Activated T-helper 9 cell treated with anti-CD3 and anti-CD28 coated beads, Interleukin-2, amount 50 U/mL, for 16 hours (primary cell): ENCODE measurements around the gene AHCY.
"Not testable (repeated sequence)": the region's sequence is repeated elsewhere in the genome, so short reads cannot be mapped to it uniquely, and the experiment has no call there.

Source experiments
- DNase-seq: peaks from one replicate; pipeline ENCODE4 v3.0.0-alpha.2; 2020; ENCODE audit warnings: low read depth

The AHCY gene

DNA sequence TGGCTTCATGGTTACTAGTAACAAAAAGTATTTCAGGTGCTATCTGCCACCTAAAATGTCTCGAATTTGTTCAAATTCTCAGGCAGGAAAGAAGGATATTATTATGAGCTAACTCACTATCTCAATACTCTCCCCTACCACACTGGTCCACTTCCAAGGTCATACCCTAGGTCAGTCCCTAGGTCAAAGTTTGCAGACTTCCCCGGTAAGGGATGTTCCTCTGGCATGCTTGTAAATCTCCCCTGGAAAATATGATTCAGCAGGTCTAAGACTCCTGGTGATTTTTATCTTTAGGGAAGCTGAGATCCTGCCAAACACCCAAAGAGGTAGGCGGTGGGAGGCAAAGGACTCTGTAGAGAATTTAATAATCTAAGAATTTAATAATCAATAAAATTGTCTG lies 6.7 kb downstream of the AHCY start:
- no peak for DNase-seq

DNA sequence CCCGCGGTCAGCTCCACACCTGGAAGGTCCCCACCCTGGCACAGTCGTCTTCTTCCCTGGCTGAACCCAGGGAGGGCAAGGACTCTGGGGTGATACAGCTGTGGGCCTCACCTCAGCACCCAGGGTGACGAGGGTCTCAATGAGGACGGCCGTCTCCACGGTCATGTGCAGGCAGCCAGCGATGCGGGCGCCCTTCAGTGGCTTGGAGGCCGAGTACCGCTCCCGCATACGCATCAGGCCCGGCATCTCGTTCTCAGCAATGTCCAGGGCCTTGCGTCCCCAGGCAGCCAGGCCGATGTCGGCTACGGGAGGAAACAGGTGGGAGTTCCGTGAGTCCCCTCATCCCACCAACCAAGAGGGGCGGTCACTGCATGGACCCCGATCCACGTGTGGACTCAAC lies 7.9 kb downstream of the AHCY start:
- DNase-seq = no peak

DNA sequence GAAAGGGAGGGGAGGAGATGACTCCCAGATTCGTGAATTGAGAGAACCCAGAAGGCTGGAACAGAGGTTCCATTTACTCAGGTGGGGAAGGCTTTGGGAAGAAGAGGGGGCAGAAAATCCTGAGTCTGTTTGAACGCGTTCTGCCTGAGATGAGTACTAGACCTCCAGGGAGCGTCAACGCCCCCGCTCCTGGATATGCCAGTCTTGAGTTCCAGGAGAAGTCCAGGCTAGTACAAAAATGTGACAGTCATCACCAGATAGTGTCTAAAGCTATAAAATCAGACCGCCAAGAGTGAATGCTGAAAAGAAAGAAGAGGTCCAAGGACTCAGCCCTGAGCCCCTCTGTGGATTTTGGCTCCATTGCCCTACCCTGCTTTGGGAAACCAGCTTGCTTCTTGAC lies 8.6 kb downstream of the AHCY start:
- DNase-seq = no peak

DNA sequence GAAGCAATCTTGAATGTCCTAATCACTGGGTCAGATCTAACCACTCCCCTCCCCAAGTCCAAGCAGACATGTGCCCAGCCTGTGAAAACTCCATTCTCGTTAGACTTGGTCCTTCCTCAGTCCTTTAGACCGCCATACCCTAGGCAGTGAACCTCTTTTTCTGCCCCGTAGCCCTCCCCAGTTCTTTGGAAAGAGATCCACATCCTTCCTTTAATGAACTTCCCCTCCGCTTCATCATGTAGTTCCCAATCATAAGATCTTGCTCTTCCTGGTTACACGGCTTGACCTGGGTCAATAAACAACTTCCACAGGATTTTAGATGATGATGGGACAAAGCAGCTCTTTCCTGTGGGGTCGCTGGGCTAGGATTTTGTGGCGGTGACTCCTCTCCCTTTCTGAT lies 9.6 kb downstream of the AHCY start:
- no peak for DNase-seq

DNA sequence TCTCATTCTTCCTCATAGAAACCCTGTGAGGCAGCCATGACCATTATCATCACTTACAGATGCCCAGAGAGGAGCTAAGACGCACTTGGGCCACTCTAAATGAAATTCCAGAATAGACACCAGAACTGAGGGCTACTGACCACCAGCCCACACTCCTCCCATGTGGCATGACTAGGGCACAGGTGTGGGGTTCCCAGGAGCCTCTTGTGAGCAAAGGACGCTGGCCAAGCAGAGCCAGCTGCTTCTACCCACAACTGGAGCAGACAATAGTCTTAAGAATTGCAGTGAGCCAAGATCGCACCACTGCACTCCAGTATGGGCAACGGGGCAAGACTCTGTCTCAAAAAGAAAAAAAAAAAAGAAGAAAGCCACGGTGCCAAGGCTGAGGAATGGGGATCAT lies 10.0 kb downstream of the AHCY start:
- DNase-seq = no peak

DNA sequence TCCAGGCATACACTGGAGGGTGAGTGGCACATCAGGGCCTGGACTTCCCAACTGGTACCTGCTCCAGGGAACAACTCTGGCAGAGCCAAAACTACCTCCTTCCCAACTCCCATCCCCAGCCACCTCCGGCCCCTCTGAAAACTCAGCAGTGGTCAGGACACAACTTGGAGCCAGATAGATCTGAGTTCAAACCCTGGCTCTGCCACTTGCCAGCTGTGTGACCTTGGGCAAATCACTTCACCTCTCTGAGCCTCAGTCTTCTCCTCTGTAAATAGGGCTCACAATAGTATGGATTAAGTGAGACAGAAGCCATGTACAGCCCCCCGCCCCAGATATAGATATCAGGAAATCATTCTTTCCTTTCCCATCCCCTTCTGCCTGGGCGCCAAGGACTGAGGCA lies 10.7 kb downstream of the AHCY start:
- DNase-seq = no peak

DNA sequence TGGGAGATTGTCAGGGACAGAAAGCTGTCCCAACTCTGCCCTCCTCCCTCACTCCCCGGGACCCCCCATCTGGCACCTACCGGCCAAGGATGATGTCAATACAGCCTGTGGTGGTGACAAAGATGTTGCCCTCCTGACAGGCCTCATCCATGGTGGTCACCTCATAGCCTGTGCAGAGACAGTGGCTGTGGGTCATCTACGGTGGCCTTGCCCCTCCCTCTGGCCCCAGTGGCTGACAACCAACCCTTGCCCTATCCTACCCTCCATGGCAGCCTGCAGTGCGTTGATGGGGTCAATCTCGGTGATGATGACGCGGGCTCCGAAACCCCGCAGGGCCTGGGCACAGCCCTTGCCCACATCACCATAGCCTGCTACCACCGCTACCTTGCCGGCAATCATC lies 12.7 kb downstream of the AHCY start:
- no peak for DNase-seq

DNA sequence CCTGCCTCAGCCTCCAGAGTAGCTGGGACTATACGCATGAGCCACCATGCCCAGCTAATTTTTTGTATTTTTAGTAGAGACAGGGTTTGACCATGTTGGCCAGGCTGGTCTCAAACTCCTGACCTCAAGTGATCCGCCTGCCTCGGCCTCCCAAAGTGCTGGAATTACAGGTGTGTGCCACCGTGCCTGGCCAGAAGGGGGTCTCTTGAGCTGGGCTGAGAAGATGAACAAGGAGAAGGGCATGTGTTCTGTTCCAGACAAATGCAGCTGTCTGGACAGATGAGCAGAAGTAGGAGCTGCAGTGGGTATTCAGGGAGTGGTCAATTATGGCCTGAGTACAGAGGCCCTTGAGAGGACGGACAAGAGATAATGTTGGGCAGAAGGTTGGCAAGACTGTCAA lies 15.7 kb downstream of the AHCY start:
- not testable (repeated sequence) for DNase-seq

DNA sequence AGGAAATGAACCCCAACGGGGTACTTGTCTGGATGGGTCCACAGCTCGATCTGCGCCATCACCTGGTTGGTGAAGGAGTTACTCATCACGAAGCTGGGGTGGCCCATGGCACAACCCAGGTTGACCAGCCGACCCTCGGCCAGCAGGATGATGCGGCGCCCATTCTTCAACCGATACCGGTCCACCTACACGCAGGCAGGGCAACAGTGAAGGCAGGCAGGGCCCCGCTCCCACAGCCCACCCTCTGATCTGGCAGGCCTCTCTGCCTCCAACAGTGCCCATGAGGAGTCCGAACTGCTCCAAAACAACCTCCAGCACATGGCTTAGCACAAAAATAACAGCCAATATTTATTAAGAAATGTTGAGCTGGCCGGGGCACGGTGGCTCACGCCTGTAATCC lies 17.7 kb downstream of the AHCY start:
- no peak for DNase-seq

DNA sequence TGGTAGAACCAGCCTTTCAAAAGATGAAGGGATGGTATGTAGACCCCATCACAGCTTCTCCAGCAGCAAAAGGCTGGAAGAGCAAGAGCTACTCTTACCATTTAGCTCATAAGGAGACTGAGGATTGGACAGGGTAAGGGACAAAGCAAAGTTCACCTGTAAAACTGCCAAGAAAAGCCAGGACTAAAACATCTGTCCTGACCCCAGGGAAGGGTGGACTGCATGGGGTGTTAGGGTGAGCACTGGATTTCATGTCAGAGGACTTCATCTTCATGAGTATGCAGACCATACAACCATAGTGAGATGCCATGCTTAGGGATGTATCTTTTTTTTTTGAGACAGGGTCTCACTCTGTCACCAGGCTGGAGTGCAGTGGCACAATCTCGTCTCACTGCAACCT lies 19.3 kb downstream of the AHCY start:
- DNase-seq = no peak

DNA sequence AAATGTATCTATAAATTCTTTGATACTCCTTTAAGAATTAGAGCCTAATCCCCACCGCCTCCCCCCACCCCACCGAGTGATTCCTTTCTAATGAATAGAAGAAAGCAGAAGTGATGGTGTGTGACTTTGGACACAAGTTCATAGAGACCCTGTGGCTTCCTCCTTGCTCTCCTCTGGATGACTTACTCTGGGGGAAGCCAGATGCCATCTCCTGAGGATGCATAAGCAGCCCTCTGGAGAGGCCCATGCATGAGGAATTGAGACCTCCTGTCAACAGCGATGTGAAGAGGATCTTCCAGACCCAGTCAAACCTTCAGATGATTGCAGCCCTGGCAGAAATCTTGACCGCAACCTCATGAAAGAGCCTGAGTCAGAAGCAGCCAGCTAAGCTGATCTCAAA lies 21.1 kb downstream of the AHCY start:
- DNase-seq = no peak

DNA sequence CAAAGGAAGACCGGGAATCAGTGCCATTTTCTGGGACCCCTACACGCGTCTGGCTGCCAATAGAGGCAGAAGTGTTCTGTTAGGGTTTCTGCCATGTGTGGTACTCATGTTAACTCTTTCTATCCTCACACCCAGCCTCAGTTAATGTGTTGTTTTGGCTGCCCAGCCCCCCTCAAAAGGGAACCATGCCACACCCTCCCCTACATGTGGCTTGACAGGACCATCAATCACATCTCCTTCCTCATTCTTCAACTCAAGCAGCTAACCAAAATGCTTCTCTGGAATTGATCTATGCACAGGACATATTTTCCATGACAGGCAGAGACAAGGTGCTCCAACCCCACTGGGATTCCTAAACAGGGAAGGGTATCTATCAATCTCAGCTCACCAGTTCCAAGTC lies 22.0 kb downstream of the AHCY start:
- DNase-seq = no peak

DNA sequence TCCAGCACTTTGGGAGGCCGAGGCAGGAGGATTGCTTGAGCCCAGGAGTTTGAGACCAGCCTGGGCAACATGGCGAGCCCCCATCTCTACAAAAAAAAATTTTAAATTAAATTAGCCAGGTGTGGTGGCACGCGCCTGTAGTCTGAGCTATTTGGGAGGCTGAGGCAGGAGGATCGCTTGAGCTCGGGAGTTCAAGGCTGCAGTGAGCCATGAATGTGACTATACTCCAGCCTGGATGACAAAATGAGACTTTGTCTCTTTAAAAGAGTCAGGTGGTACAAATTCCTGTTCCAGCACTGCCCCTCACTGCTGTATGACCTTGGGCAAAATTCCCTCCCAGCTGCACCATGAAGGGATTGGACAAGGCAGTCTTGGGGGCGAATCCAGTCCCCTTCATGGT lies 28.5 kb downstream of the AHCY start:
- no peak for DNase-seq

DNA sequence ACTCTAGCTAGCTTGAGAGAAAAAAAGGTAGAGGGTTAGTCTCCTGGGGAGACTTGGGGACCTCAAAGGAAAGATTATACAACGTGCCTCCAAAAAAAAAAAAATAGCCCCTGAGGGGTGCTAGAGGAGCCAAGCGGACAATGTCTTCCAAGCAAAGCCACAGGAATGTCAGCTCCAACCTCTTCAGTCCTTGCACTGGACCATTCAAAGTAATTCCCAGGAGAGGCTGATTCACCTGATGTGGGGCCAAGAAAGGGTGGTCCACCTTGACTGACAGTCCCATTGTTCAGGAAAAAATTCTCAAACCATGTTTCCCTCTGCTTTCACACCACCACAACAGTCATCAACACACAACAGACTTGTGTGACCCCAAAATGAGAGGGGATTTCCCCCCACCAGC lies 31.2 kb downstream of the AHCY start:
- no peak for DNase-seq

DNA sequence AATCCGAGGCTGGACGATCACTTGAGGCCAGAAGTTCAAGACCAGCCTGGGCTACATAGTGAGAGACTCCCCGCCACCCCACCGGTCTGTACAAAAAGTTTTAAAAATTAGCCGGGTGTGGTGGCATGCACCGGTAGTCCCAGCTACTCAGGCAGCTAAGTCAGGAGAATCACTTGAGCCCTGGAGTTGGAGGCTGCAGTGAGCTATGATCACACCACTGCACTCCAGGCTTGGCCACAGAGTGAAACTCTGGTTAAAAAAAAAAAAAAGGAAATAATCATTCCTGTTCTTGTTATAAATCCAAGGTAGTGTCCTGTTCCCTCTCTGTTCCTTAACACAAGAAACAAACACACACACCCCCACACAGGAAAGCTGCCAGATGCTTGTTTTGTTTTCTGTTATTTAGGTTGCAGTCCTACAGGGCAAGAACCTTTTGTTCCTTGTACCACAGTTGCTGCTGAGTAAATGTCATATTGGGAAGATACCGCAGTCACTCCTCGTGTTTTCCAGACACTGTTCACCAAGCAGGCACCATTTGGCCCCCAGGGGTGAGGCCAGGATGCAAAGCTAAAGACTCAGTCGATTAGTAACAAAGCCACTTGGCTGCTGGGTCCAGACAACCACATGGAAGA lies 33.0 kb downstream of the AHCY start:
- no peak for DNase-seq

DNA sequence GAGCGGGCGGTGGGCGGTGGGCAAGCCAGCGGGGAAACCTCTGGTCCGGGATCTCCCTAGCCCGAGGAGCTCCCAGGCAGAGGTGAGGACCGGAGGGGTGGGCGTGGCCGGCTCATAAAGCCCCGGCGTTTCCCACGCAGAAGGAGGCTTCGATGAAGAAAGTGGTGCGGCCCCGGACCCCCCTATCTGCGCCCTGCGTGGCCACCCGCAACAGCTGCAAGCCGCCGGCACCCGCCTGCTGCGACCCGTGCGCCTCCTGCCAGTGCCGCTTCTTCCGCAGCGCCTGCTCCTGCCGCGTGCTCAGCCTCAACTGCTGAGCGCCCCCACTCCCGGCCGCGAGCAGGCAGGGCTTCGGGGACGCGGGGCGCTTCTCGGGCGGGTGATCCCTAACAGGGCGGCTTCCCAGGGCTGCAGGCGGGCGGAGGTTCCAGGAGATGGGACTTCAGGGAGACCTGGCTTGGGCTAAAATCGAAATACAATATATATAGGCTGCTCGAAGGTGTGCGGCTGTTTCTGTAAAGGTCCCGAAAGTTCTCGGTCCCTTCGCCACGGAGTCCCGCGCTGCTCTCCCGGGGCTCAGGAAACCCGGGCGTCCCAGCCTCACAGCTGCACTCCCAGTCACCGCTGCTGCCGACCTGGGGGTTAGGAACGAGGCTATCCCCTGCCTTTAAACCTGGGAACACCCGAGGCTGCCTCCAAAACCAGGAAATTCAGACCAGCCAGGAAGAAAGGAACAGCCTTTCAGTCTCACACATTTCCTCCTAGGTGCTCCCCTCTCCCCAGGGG lies 34.1 kb downstream of the AHCY start:
- DNase-seq = no peak

DNA sequence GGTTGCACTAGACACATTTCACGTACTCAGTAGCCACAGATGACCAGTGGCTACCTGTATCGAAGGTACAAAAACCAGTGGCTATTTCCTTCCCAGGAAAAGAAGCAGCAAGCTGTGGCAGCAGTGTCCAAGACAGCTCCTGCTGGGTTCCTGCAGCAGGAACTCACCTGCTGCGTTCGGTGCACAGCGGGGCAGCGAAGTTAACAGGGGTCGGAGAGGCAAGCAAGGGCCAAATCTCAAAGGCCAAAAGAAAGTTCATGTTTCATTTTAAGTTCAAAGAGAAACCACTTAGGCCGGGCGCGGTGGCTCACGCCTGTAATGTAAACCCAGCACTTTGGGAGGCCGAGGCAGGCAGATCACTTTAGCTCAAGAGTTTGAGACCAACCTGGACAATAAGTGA lies 35.0 kb downstream of the AHCY start:
- DNase-seq = no peak

DNA sequence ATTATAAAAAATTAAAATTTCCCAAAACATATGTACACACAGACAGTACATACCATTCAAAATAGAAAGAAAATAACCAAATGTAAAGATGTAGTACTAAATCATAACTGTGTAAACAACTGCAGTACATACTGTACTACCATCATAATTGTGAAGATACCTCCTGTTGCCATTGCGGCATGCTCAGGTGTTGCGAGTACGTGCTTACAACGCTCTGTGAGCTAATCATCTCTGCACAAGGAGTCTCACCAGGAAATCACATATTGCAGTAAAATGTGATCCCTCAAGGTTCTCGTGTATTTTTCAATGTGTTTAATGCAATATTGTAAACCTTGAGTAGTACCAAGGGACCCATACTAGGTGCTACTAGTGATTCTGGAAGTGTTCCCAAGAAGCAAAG lies 39.0 kb downstream of the AHCY start:
- no peak for DNase-seq

DNA sequence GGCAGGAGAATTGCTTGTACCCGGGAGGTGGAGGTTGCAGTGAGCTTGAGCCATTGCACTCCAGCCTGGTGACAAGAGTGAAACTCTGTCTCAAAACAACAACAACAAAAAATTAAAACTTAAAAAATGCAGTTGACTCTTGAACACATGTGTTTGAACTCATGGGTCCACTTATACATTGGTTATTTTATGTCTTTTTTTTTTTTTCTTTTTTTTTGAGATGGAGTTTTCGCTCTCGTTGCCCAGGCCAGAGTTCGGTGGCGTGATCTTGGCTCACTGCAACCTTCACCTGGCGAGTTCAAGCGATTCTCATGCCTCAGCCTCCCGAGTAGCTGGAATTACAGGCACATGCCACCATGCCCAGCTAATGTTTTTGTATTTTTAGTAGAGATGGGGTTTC lies 39.7 kb downstream of the AHCY start:
- not testable (repeated sequence) for DNase-seq

DNA sequence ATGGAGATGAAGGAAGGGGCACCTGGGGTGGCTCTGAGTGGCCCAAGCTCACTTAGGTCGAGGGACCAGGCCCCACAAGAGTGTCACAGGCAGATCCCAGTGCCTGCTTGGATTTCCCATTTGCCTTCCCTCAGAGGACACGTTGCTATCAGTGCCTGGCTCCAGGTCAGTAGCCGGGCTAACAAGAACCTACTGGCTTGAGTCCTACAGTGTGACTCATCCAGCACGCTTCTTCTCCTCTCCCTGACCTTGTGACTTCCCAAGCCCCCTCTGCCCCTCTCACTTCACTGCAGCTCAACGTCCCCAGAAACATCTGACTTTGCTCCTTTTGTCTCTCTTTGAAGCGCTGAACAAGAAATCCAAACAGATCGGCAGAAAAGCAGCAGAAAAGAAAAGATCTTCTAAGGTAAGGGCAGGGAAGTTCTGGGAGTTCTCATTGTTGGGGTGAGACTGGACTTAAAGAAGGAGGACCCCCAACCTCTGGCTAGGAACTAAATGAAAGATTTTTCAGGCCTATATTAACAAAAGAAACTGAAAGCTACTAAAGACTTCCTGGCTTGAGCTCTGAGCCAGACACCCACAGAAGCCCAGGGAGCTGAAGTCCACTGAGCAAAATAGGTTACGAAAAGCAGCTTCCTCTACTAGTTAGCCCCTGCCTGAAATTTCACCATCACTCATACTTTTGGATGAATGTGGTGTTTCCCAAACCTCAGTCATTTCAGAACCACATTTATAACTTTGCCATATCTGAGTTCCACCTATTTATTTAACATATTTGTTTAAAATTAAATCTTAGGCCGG lies 40.5 kb downstream of the AHCY start:
- no peak for DNase-seq

DNA sequence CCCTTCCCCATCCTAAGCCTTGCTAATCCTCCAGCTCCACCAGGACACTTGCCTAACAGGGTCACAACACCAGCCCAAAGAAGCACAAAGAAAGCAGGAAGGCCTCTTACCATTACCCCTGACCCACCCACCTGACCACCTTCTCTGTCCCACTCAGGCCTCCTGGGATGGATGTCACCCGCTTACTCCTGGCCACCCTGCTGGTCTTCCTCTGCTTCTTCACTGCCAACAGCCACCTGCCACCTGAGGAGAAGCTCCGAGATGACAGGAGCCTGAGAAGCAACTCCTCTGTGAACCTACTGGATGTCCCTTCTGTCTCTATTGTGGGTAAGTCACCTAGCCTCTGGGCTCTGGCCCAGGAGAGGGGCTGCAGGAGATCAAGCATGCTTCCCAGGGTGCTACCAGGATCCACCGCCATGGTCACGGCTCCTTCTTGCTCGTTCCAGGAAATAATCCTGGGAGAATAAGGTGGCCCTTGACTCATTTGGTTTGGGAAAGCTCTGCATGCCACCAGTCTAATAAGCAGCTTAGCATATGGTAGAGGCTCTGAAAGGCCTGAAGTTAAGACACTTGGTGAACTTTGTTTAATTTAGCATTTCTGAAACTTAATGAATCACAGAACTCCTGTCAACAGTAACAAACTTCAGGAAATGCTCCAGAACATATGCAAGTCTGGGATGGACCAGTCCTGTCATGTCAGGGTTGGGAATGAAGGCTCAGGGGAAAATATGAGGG lies 42.8 kb downstream of the AHCY start:
- DNase-seq = no peak

DNA sequence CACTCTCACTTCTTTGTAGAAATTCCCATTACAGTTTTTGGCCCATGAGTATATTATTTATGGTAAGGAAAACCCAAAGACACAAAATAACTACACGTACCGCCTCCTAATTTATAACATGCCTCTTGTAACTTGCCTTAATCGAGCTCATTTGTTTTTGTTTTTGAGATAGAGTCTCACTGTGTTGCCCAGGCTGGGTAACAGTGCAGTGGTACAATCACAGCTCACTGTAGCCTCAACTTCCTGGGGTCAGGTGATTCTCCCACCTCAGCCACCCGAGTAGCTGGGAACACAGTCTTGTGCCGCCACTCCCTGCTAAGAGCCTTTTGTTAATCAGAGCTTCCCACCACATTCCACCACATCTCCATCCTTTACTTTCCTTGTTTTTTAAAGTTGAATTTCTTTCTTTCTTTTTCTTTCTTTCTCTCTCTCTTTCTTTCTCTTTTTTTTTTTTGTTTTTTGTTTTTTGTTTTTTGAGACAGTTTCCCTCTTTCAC lies 46.5 kb downstream of the AHCY start:
- no peak for DNase-seq
